GM19099 (cell line): ENCODE results near the gene IMP4.
A peak's percentile ranks its signal among the peaks of the same experiment; 100 is the strongest.

Source experiments
- POLR2A ChIP-seq: IDR thresholded peaks from 3 replicates; pipeline ENCODE4 v1.6.1; 2011; ENCODE audit warnings: low read depth; ENCODE audit not compliant: insufficient read length; ENCODE audit errors: extremely low read depth

Gene IMP4

GRCh38 chr2:130332271-130333073 lies 10.2 kb upstream of the IMP4 start:
- TF ChIP-seq POLR2A, result no peak

GRCh38 chr2:130334026-130334425 lies 8.7 kb upstream of the IMP4 start:
- no peak for TF ChIP-seq POLR2A

- no peak for TF ChIP-seq POLR2A
These were observed 7.5 kb upstream of the IMP4 start for GRCh38 chr2:130335226-130335625.

GRCh38 chr2:130336150-130336876 lies 6.4 kb upstream of the IMP4 start:
- TF ChIP-seq POLR2A, result no peak

GRCh38 chr2:130336877-130337734 lies 5.6 kb upstream of the IMP4 start:
- peak; percentile 58 for TF ChIP-seq POLR2A

GRCh38 chr2:130337735-130338325 lies 4.9 kb upstream of the IMP4 start:
- TF ChIP-seq POLR2A, result no peak

- TF ChIP-seq POLR2A, result no peak
These were observed 3.8 kb upstream of the IMP4 start for GRCh38 chr2:130338793-130339345.

GRCh38 chr2:130339885-130340745 lies 2.6 kb upstream of the IMP4 start:
- no peak for TF ChIP-seq POLR2A

- no peak for TF ChIP-seq POLR2A
These were observed 1.1 kb upstream of the IMP4 start for GRCh38 chr2:130341562-130342019.

- TF ChIP-seq POLR2A, result peak; percentile 66
These were observed 621 bp upstream of the IMP4 start for GRCh38 chr2:130342020-130342532.

- TF ChIP-seq POLR2A, result no peak
These were observed 1.9 kb downstream of the IMP4 start for GRCh38 chr2:130344578-130344977.

- TF ChIP-seq POLR2A, result no peak
These were observed 2.4 kb downstream of the IMP4 start for GRCh38 chr2:130345091-130345490.

- TF ChIP-seq POLR2A, result no peak
These were observed 2.9 kb downstream of the IMP4 start for GRCh38 chr2:130345611-130346010.

GRCh38 chr2:130346041-130346740 lies 3.5 kb downstream of the IMP4 start:
- no peak for TF ChIP-seq POLR2A

- TF ChIP-seq POLR2A, result no peak
These were observed 4.0 kb downstream of the IMP4 start for GRCh38 chr2:130346741-130347066.
